Epithelial cell of esophagus (primary cell): Measurements from ENCODE around the gene NEURL3.
"Not testable (repeated sequence)": the region's sequence is repeated elsewhere in the genome, so short reads cannot be mapped to it uniquely, and the experiment has no call there.

Experiments
- DNase-seq: peaks from one replicate; pipeline ENCODE4 v3.0.0; 2010; ENCODE audit warnings: low read depth
- H3K4me3 ChIP-seq: 2 replicates; pipeline ENCODE4 v1.5.1; 2011; ENCODE audit warnings: mild to moderate bottlenecking, low read length, control low read depth
- TF ChIP-seq, protein P1 (sequence below): IDR thresholded peaks from 2 replicates; pipeline ENCODE4 v1.5.1; 2011; ENCODE audit warnings: low read depth, mild to moderate bottlenecking, low read length, control low read depth, inconsistent platforms; ENCODE audit not compliant: insufficient read depth; ENCODE audit errors: missing control alignments

Gene NEURL3

DNA sequence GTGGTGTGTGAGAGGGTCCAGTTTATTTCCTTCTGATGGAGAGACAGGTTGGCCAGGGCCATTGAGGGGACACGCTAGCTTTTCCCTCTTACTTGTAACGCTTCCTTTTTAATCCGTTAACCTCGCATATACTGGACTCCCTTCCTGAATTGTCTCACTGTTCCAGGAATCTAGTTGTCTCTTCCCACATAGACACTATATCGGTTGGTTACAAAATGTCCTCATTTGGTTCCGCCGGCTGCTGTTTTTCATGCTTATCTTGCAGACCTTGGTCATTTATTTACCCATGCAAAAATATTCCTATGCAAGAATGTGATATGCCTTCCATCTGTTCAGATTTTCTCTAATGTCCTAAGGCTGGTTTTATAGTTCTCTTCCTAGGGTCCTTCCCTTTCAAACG is 35.0 kb downstream of the NEURL3 start:
- no peak overlapping the region for H3K4me3 ChIP-seq
- no peak for DNase-seq
- TF ChIP-seq, protein P1, sequence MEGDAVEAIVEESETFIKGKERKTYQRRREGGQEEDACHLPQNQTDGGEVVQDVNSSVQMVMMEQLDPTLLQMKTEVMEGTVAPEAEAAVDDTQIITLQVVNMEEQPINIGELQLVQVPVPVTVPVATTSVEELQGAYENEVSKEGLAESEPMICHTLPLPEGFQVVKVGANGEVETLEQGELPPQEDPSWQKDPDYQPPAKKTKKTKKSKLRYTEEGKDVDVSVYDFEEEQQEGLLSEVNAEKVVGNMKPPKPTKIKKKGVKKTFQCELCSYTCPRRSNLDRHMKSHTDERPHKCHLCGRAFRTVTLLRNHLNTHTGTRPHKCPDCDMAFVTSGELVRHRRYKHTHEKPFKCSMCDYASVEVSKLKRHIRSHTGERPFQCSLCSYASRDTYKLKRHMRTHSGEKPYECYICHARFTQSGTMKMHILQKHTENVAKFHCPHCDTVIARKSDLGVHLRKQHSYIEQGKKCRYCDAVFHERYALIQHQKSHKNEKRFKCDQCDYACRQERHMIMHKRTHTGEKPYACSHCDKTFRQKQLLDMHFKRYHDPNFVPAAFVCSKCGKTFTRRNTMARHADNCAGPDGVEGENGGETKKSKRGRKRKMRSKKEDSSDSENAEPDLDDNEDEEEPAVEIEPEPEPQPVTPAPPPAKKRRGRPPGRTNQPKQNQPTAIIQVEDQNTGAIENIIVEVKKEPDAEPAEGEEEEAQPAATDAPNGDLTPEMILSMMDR: no peak

DNA sequence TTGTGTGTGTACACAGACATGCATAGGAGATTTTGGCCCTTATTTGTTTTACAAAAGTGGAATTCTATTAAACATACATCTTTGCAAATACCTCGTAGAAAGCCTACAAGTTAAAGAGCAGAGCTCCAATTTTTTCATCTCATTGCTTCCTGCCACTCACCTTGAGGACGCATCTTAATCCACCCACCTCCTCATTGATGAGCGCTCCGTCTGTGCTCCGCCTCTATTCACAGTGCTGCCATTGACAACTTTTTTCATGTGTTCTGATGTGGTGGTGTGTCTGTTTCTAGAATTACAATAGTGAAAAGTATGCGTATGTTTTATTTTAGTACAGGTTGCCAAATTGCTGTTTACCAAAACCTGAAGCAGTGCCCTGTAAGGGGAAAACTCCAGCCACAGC is 36.3 kb downstream of the NEURL3 start:
- no peak overlapping the region for H3K4me3 ChIP-seq
- no peak for DNase-seq
- TF ChIP-seq, protein P1: no peak

DNA sequence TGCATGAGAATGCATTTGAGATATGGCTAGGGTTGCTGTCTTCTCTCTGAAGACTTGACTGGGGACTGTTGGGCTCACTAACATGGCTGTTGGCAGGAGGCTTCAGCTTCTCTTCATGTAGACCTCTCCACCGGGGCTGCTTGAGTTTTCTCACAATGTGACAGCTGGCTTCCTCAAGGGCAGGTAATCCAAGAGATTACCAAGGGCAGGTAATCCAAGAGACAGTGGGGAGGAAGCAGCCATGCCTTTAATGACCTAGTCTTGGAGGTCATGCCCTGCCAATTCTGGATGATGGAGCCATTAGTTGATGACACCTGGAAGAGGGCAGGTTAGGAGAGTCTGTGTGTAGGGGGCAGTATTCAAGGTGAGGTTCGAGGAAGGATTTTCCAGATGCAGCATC is 40.5 kb downstream of the NEURL3 start:
- no peak for DNase-seq
- H3K4me3 ChIP-seq: no peak overlapping the region
- TF ChIP-seq, protein P1: no peak

DNA sequence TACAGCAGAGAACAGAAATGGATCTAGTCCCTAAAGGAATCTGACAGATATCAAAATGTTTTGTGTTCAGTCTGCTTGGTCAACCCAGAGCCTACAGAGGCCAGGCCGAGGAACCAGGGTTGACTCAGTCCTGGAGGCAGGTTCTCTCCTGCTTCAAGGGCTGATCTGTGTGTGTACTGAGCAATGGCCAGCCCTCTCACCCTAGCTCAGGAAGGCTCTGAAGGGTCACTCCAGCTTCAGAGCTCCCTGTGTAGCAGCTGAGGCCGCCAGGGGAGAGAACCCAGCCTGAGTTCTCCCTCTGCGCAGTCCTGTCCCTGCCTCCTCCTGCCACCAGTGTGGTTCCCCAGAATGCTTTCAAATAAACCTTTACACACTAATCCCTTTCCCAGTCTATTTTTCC is 41.1 kb downstream of the NEURL3 start:
- no peak overlapping the region for H3K4me3 ChIP-seq
- TF ChIP-seq, protein P1: no peak
- no peak for DNase-seq

DNA sequence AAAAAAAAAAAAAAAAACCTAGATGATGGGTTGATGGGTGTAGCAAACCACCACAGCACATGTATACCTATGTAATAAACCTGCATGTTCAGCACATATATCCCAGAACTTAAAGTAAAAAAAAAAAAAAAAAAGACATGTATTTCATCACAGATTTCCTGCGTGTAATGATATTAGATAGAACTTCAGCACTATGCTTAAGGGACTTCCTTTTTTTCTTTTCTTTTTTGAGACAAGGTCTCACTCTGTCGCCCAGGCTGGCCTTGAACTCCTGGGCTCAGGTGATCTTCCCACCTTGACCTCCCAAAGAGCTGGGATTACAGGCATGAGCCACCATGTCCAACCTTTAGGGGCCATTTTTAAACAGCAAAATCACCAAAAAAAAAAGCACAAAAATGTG is 42.0 kb downstream of the NEURL3 start:
- DNase-seq: no peak
- no peak overlapping the region for H3K4me3 ChIP-seq
- TF ChIP-seq, protein P1: no peak

DNA sequence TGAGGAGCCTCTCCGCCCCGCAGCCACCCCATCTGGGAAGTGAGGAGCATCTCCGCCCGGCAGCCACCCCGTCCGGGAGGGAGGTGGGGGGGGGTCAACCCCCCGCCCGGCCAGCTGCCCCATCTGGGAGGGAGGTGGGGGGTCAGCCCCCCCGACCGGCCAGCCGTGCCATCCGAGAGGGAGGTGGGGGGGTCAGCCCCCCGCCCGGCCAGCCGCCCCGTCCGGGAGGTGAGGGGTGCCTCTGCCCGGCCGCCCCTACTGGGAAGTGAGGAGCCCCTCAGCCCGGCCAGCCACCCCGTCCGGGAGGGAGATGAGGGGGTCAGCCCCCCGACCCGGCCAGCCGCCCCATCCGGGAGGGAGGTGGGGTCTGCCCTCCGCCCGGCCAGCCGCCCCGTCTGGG is 43.5 kb downstream of the NEURL3 start:
- not testable (repeated sequence) for H3K4me3 ChIP-seq, DNase-seq

DNA sequence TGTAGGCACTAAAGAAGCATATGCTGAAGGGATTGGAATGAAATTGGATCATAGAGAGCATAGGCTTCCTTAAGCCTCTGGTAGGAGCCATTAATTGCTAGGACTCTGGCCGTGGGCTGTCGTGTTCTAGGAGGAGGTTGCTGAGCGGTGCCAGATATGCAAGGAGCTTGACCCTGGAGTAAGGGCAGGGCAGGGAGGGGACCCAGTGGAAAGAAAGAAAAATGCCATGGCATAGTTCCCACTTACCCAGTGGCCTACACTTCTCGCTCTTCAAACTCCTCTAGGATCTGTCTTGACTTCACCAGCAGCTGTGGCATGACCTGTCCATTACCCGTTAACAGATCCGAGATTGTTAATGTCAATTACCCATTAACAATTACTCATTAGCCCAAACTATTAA is 53.1 kb downstream of the NEURL3 start:
- TF ChIP-seq, protein P1: no peak
- no peak overlapping the region for H3K4me3 ChIP-seq
- no peak for DNase-seq

DNA sequence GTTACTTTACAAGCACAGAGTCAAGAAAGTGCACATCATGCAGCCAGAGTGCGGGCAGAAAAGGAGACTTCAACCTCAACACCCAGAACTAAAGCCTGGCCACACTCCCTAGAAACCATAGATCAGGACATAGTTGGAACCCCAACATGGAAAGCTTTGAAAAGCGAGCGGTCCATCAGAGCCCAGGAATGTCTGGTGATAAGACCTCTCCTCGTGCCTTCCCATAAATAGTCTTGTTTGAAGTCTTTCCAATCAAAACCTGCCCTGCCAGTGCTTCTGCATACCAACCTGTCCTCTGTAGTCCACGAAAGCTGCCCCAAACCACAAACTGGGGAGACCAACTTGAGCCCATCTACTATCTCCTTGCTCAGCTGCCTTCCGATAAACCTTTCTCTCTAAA is 55.5 kb downstream of the NEURL3 start:
- TF ChIP-seq, protein P1: no peak
- DNase-seq: no peak
- H3K4me3 ChIP-seq: no peak overlapping the region
